BJ (cell line): ENCODE data around the gene SMPDL3B. TPM values are rescaled to one million over a fixed set of nuclear protein-coding genes. Genes with fewer than 3 reads are reported as not detected.
A peak's percentile ranks its signal among the peaks of the same experiment; 100 is the strongest.

Experiments
- CTCF ChIA-PET: fragments of 350-600 bp; formaldehyde crosslinking; extraction: SDS; loops from one replicate; lab custom pipeline; 2021; ENCODE audit warnings: antibody characterized with exemption, inconsistent platforms; lab: Yijun Ruan, JAX
- POLR2A ChIA-PET: fragments of 300-600 bp; sonication (Branson Sonifier 250); formaldehyde crosslinking; extraction: SDS; loops from one replicate; lab custom pipeline; 2021; ENCODE audit warnings: antibody characterized with exemption; lab: Charles Lee
- DNase-seq: peaks from one replicate; pipeline ENCODE4 v3.0.0-alpha.2; 2011; ENCODE audit warnings: low read depth
- H3K27me3 ChIP-seq: 2 replicates; pipeline ENCODE4 v1.6.0; 2011; ENCODE audit warnings: low read length; ENCODE audit not compliant: control insufficient read depth, insufficient read depth
- H3K36me3 ChIP-seq: 2 replicates; pipeline ENCODE4 v1.5.1; 2011; ENCODE audit warnings: low read length; ENCODE audit not compliant: control insufficient read depth, insufficient read depth
- H3K4me3 ChIP-seq: 2 replicates; pipeline ENCODE4 v1.5.1; 2011; ENCODE audit warnings: low read depth, mild to moderate bottlenecking, control low read depth, low read length
- CTCF ChIP-seq: IDR thresholded peaks from 2 replicates; pipeline ENCODE4 v1.5.1; 2011; ENCODE audit warnings: low read depth, mild to moderate bottlenecking, control low read depth, inconsistent platforms, low read length, moderate library complexity; ENCODE audit not compliant: insufficient read depth
- polyA plus RNA-seq: library from polyadenylated mRNA; depleted of rRNA; stranded (reverse); fragments of >200 nt; gene quantifications from 2 replicates; pipeline ENCODE4 v1.2.3, GENCODE V29; 2011

SMPDL3B gene
- polyA plus RNA-seq, 1 experiment: 0.34 TPM

GRCh38 chr1:27957655-27958054, 22.9 kb downstream of the SMPDL3B start:
- POLR2A ChIA-PET: no interaction called here

GRCh38 chr1:27958513-27958912, 23.7 kb downstream of the SMPDL3B start:
- POLR2A ChIA-PET: no interaction called here
- no peak for TF ChIP-seq CTCF
- Histone ChIP-seq H3K27me3 (peaks cover 3% of the 10 kb centered on the region; the same call in 1 of the 2 replicates), H3K36me3 (0 out of 2 replicates have a peak, but pooled peaks cover 1% of the 10 kb centered on the region), H3K4me3 (no peak overlapping the region)
- DNase-seq: no peak
- CTCF ChIA-PET: interaction anchor here (1.1 kb wide), 1 partner anchor 101 kb away, joined by 3 read pairs; no protein-coding TSS in a partner anchor

More at GRCh38 chr1:27957655-27958054, 22.9 kb downstream of the SMPDL3B start:
- Histone ChIP-seq H3K4me3 (no peak overlapping the region), H3K27me3 (peaks cover 3% of the 10 kb centered on the region; the same call in 1 of the 2 replicates), H3K36me3 (no peaks in the 10 kb centered on the region)
- no peak for TF ChIP-seq CTCF
- CTCF ChIA-PET: interaction anchor here (1.0 to 2.1 kb wide), 3 partner anchors 9 to 20 kb away, joined by 3 to 6 read pairs (median 3); no protein-coding TSS in a partner anchor
- no peak for DNase-seq

- H3K36me3 ChIP-seq: peaks cover 3% of the 10 kb centered on the region; the same call in 1 of the 2 replicates
- ChIA-PET CTCF (interaction anchor here (0.6 to 1.5 kb wide), 3 partner anchors 9 to 14 kb away, joined by 3 to 6 read pairs (median 4); no protein-coding TSS in a partner anchor), POLR2A (interaction anchor here (0.6 kb wide), 1 partner anchor 331 kb away, joined by 3 read pairs; no protein-coding TSS in a partner anchor)
- TF ChIP-seq CTCF: peak; percentile 46
- H3K4me3 ChIP-seq: peak within 1 kb of the TSS; percentile 66
- DNase-seq: no peak
- no peaks in the 10 kb centered on the region; the same call in 1 of the 2 replicates for H3K27me3 ChIP-seq
These were observed 25.2 kb downstream of the SMPDL3B start, which contains the start of gene XKR8 for GRCh38 chr1:27959792-27960603. Gene XKR8 (plus strand): TSS chr1:27959973. CDS start chr1:27960070, 97 bp downstream.

- H3K36me3 ChIP-seq: peaks cover 3% of the 10 kb centered on the region; the same call in 1 of the 2 replicates
- ChIA-PET CTCF (interaction anchor here (1.1 to 1.8 kb wide), 3 partner anchors 10 to 86 kb away, joined by 4 to 10 read pairs (median 6); no protein-coding TSS in a partner anchor), POLR2A (no interaction called here)
- no peak for TF ChIP-seq CTCF
- no peak for DNase-seq
- H3K27me3 ChIP-seq: no peaks in the 10 kb centered on the region
- H3K4me3 ChIP-seq: peak overlapping the region; percentile 66
These were observed 26.2 kb downstream of the SMPDL3B start for GRCh38 chr1:27960762-27961645.
